KMS-11 (cell line): ENCODE results near the gene MSANTD3.

Experiments
- H2AFZ ChIP-seq: fragments of 200-600 bp; sonication (generic); 2 replicates; pipeline ENCODE4 v1.6.1; 2016; ENCODE audit warnings: antibody characterized with exemption, mixed run types, low read depth
- H3K27ac ChIP-seq: fragments of 200-600 bp; sonication (generic); 2 replicates; pipeline ENCODE4 v1.6.1; 2016; ENCODE audit warnings: mild to moderate bottlenecking, mixed run types
- H3K27me3 ChIP-seq: fragments of 200-600 bp; sonication (generic); 2 replicates; pipeline ENCODE4 v1.6.1; 2017; ENCODE audit warnings: mild to moderate bottlenecking, low read depth, mixed run types, moderate library complexity; ENCODE audit not compliant: insufficient read depth
- H3K36me3 ChIP-seq: fragments of 200-600 bp; sonication (generic); 2 replicates; pipeline ENCODE4 v1.6.1; 2017; ENCODE audit warnings: mild to moderate bottlenecking, mixed run types; ENCODE audit not compliant: insufficient read depth
- H3K4me1 ChIP-seq: fragments of 200-600 bp; sonication (generic); 2 replicates; pipeline ENCODE4 v1.6.1; 2016; ENCODE audit warnings: mild to moderate bottlenecking, low read depth, mixed run types; ENCODE audit not compliant: poor library complexity, severe bottlenecking
- H3K4me2 ChIP-seq: fragments of 200-600 bp; sonication (generic); 2 replicates; pipeline ENCODE4 v1.7.0; 2016; ENCODE audit warnings: mild to moderate bottlenecking, mixed run types
- H3K4me3 ChIP-seq: fragments of 200-600 bp; sonication (generic); IDR thresholded peaks from 2 replicates; pipeline ENCODE4 v1.6.1; 2017; ENCODE audit warnings: low read depth, low read length, mixed read lengths; ENCODE audit not compliant: insufficient read depth
- H3K79me2 ChIP-seq: fragments of 200-600 bp; sonication (generic); 2 replicates; pipeline ENCODE4 v1.6.1; 2016; ENCODE audit warnings: low read depth, mixed run types; ENCODE audit not compliant: insufficient read depth
- H3K9ac ChIP-seq: fragments of 200-600 bp; sonication (generic); 2 replicates; pipeline ENCODE4 v1.6.1; 2016; ENCODE audit warnings: mild to moderate bottlenecking, mixed run types
- H4K20me1 ChIP-seq: fragments of 200-600 bp; sonication (generic); 2 replicates; pipeline ENCODE4 v1.6.1; 2016; ENCODE audit warnings: mild to moderate bottlenecking, mixed run types; ENCODE audit not compliant: insufficient read depth
- TF ChIP-seq, protein P1 (sequence below): fragments of 200-600 bp; sonication (generic); conservative IDR thresholded peaks from 2 replicates; pipeline ENCODE4 v1.6.1; 2017; ENCODE audit warnings: low read depth, mild to moderate bottlenecking, antibody characterized with exemption, low read length, moderate library complexity, mixed read lengths

MSANTD3 gene

GRCh38 chr9:100488177-100488576, 61.2 kb downstream of the MSANTD3 start:
- Histone ChIP-seq H3K79me2 (no peaks in the 10 kb centered on the region), H4K20me1 (no peaks in the 10 kb centered on the region), H3K27me3 (no peaks in the 10 kb centered on the region), H3K9ac (no peak overlapping the region), H3K4me1 (peaks cover 28% of the 10 kb centered on the region), H3K36me3 (no peaks in the 10 kb centered on the region), H3K27ac (no peak overlapping the region), H2AFZ (no peak overlapping the region), H3K4me3 (no peak overlapping the region), H3K4me2 (0 out of 2 replicates have a peak overlapping the region, but pooled peaks have one; percentile 10)
- TF ChIP-seq, protein P1, sequence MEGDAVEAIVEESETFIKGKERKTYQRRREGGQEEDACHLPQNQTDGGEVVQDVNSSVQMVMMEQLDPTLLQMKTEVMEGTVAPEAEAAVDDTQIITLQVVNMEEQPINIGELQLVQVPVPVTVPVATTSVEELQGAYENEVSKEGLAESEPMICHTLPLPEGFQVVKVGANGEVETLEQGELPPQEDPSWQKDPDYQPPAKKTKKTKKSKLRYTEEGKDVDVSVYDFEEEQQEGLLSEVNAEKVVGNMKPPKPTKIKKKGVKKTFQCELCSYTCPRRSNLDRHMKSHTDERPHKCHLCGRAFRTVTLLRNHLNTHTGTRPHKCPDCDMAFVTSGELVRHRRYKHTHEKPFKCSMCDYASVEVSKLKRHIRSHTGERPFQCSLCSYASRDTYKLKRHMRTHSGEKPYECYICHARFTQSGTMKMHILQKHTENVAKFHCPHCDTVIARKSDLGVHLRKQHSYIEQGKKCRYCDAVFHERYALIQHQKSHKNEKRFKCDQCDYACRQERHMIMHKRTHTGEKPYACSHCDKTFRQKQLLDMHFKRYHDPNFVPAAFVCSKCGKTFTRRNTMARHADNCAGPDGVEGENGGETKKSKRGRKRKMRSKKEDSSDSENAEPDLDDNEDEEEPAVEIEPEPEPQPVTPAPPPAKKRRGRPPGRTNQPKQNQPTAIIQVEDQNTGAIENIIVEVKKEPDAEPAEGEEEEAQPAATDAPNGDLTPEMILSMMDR, result no peak

DNA sequence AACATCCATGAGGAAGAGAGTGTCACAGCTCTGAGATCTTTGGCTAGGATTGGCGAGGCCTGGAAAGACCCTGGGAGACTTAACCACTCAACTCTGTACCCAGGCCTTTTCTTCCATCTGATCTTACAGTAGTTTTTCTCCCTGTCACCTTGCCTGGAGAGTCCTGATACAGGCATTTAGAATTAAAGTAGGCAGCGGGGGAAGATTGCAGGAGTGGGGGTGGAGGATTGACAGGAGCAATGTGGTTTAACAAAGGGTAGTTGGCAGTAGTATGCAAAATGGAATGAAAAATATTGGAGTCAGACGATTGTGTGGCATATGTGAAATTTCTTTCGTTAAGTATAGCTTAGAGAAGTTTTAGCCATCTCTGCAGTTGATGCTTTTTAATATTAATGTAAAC, 62.9 kb downstream of the MSANTD3 start:
- peaks cover 28% of the 10 kb centered on the region for H3K4me1 ChIP-seq
- H3K27me3 ChIP-seq, result no peaks in the 10 kb centered on the region
- no peak overlapping the region for H3K4me2 ChIP-seq
- no peak overlapping the region for H3K27ac ChIP-seq
- H3K79me2 ChIP-seq, result no peaks in the 10 kb centered on the region
- no peak overlapping the region for H3K4me3 ChIP-seq
- no peak overlapping the region for H3K9ac ChIP-seq
- no peaks in the 10 kb centered on the region for H4K20me1 ChIP-seq
- H3K36me3 ChIP-seq, result no peaks in the 10 kb centered on the region
- no peak overlapping the region for H2AFZ ChIP-seq
- TF ChIP-seq, protein P1, result no peak

- TF ChIP-seq, protein P1, result no peak
- no peaks in the 10 kb centered on the region for H4K20me1 ChIP-seq
- H3K4me3 ChIP-seq, result no peak overlapping the region
- H3K4me1 ChIP-seq, result peaks cover 5% of the 10 kb centered on the region
- H2AFZ ChIP-seq, result no peak overlapping the region
- H3K4me2 ChIP-seq, result no peak overlapping the region
- H3K36me3 ChIP-seq, result no peaks in the 10 kb centered on the region
- H3K27me3 ChIP-seq, result no peaks in the 10 kb centered on the region
- no peak overlapping the region for H3K9ac ChIP-seq
- H3K79me2 ChIP-seq, result no peaks in the 10 kb centered on the region
- H3K27ac ChIP-seq, result no peak overlapping the region
Measured at GRCh38 chr9:100492952-100493351, 66.0 kb downstream of the MSANTD3 start.

- H3K79me2 ChIP-seq, result no peaks in the 10 kb centered on the region
- H3K36me3 ChIP-seq, result no peaks in the 10 kb centered on the region
- H3K9ac ChIP-seq, result no peak overlapping the region
- no peak overlapping the region for H3K4me2 ChIP-seq
- H3K27me3 ChIP-seq, result no peaks in the 10 kb centered on the region
- no peak overlapping the region for H3K4me3 ChIP-seq
- H3K27ac ChIP-seq, result no peak overlapping the region
- H3K4me1 ChIP-seq, result no peaks in the 10 kb centered on the region
- no peaks in the 10 kb centered on the region for H4K20me1 ChIP-seq
- TF ChIP-seq, protein P1, result no peak
- H2AFZ ChIP-seq, result no peak overlapping the region
Measured at GRCh38 chr9:100498592-100498991, 71.6 kb downstream of the MSANTD3 start.
